ENCODE data around the gene CUX1.

Gene CUX1

GRCh38 chr7:101937717-101938514, 120.5 kb downstream of the CUX1 start:
- no peak for DNase-seq (ENCODE audit: low read depth in 2 of 2)

- DNase-seq (ENCODE audit: low read depth in 2 of 2), result no peak
These were observed 121.8 kb downstream of the CUX1 start for GRCh38 chr7:101939136-101939695.

GRCh38 chr7:101940151-101940550, 122.7 kb downstream of the CUX1 start:
- no peak for DNase-seq (ENCODE audit: low read depth in 2 of 2)

- no peak for DNase-seq (ENCODE audit: low read depth in 2 of 2)
These were observed 123.4 kb downstream of the CUX1 start for GRCh38 chr7:101940830-101941229.

- DNase-seq (ENCODE audit: low read depth in 2 of 2), result peak; percentile 80 to 81
These were observed 124.3 kb downstream of the CUX1 start for GRCh38 chr7:101941481-101942383.

- no peak for DNase-seq (ENCODE audit: low read depth in 2 of 2)
These were observed 125.3 kb downstream of the CUX1 start for GRCh38 chr7:101942603-101943210.

- no peak for DNase-seq (ENCODE audit: low read depth in 2 of 2)
These were observed 125.9 kb downstream of the CUX1 start for GRCh38 chr7:101943306-101943705.

GRCh38 chr7:101943889-101944600, 126.6 kb downstream of the CUX1 start:
- DNase-seq (ENCODE audit: low read depth in 2 of 2), result no peak

- no peak for DNase-seq (ENCODE audit: low read depth in 2 of 2)
These were observed 127.2 kb downstream of the CUX1 start for GRCh38 chr7:101944611-101945010.

- DNase-seq (ENCODE audit: low read depth in 2 of 2), result no peak
These were observed 127.8 kb downstream of the CUX1 start for GRCh38 chr7:101945034-101945758.

GRCh38 chr7:101947899-101948298, 130.5 kb downstream of the CUX1 start:
- DNase-seq (ENCODE audit: low read depth in 2 of 2), result no peak

GRCh38 chr7:101948650-101949049, 131.2 kb downstream of the CUX1 start:
- no peak for DNase-seq (ENCODE audit: low read depth in 2 of 2)

- DNase-seq (ENCODE audit: low read depth in 2 of 2), result peak; percentile 55 to 57
These were observed 133.2 kb downstream of the CUX1 start for GRCh38 chr7:101950450-101951119.

- no peak for DNase-seq (ENCODE audit: low read depth in 2 of 2)
These were observed 134.3 kb downstream of the CUX1 start for GRCh38 chr7:101951757-101952156.

- DNase-seq (ENCODE audit: low read depth in 2 of 2), result peak; percentile 90
These were observed 135.2 kb downstream of the CUX1 start for GRCh38 chr7:101952355-101953247.

GRCh38 chr7:101953248-101953819, 135.9 kb downstream of the CUX1 start:
- DNase-seq (ENCODE audit: low read depth in 2 of 2), result peak; percentile 57 to 62

GRCh38 chr7:101954499-101954898, 137.1 kb downstream of the CUX1 start:
- no peak for DNase-seq (ENCODE audit: low read depth in 2 of 2)

- DNase-seq (ENCODE audit: low read depth in 2 of 2), result no peak
These were observed 138.7 kb downstream of the CUX1 start for GRCh38 chr7:101956130-101956529.

Data from fibroblast of skin of left quadriceps (primary cell).